ENCODE data around the gene ULK2.

- TF ChIP-seq CTCF (IDR thresholded peaks at IDR 0.05) = no peak
- no peak for TF ChIP-seq POLR2A (IDR thresholded peaks at IDR 0.05)
Measured at GRCh38 chr17:19737305-19738072, 130.2 kb downstream of the ULK2 start.

All from adrenal gland (tissue), 5 donors.